HEK293T (cell line): Measurements from ENCODE around the gene RGS7.

Experiments
- BHLHE40 ChIP-seq: fragments of 450-650 bp; IDR thresholded peaks from 2 replicates; pipeline ENCODE4 v1.6.1; 2016; ENCODE audit warnings: mild to moderate bottlenecking, moderate library complexity, borderline replicate concordance
- CTBP1 ChIP-seq: fragments of 450-650 bp; IDR thresholded peaks from 2 replicates; pipeline ENCODE4 v1.6.1; 2016; ENCODE audit warnings: borderline replicate concordance
- ELF4 ChIP-seq: fragments of 450-650 bp; IDR thresholded peaks from 2 replicates; pipeline ENCODE4 v1.6.1; 2017; ENCODE audit warnings: antibody characterized with exemption
- FOXA1 ChIP-seq: fragments of 450-650 bp; IDR thresholded peaks from 2 replicates; pipeline ENCODE4 v1.6.1; 2016; ENCODE audit warnings: mild to moderate bottlenecking
- FOXM1 ChIP-seq: fragments of 450-650 bp; IDR thresholded peaks from 2 replicates; pipeline ENCODE4 v1.6.1; 2017; ENCODE audit warnings: mild to moderate bottlenecking, borderline replicate concordance
- HDGF ChIP-seq: fragments of 450-650 bp; IDR thresholded peaks from 2 replicates; pipeline ENCODE4 v1.6.1; 2017; ENCODE audit warnings: antibody characterized with exemption, borderline replicate concordance
- L3MBTL2 ChIP-seq: fragments of 450-650 bp; conservative IDR thresholded peaks from 2 replicates; pipeline ENCODE4 v1.6.1; 2016; ENCODE audit warnings: mild to moderate bottlenecking
- LEF1 ChIP-seq: fragments of 450-650 bp; IDR thresholded peaks from 2 replicates; pipeline ENCODE4 v1.6.1; 2017; ENCODE audit warnings: mild to moderate bottlenecking, borderline replicate concordance
- NFRKB ChIP-seq: fragments of 450-650 bp; IDR thresholded peaks from 2 replicates; pipeline ENCODE4 v1.6.1; 2016; ENCODE audit warnings: mild to moderate bottlenecking, moderate library complexity
- SP1 ChIP-seq: fragments of 450-650 bp; IDR thresholded peaks from 2 replicates; pipeline ENCODE4 v1.6.1; 2017
- SUZ12 ChIP-seq: fragments of 450-650 bp; IDR thresholded peaks from 2 replicates; pipeline ENCODE4 v1.6.1; 2016; ENCODE audit warnings: mild to moderate bottlenecking
- TARDBP ChIP-seq: fragments of 450-650 bp; IDR thresholded peaks from 2 replicates; pipeline ENCODE4 v1.6.1; 2016
- ZNF384 ChIP-seq: fragments of 450-650 bp; IDR thresholded peaks from 2 replicates; pipeline ENCODE4 v1.6.1; 2016
- TF ChIP-seq, protein P1 (sequence below): fragments of 450-650 bp; IDR thresholded peaks from 2 replicates; pipeline ENCODE4 v1.6.1; 2016

DNA sequence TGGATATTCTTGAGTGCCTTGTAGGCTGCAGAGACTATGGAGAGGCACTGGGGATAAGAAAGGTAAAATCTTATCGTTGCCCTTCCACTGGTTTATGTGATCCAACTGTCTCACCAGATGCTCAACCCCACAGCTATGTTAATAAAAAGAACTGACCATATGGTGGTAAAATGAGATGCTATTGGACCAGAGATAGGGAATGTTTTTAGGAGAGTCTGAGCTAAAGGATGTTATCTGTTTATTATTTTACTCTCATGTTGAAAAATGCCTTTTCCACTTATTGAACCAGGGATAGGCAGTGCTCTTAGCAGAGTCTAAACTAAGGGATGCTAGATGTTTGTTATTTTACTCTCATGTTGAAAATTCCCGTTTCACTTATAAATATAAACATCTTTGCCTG, 572.2 kb downstream of the RGS7 start:
- TF ChIP-seq SP1 (no peak), HDGF (no peak), LEF1 (no peak), BHLHE40 (no peak), SUZ12 (no peak), TARDBP (no peak), FOXM1 (no peak), ZNF384 (no peak), ELF4 (no peak), L3MBTL2 (no peak), FOXA1 (no peak), CTBP1 (no peak), NFRKB (no peak)
- TF ChIP-seq, protein P1, sequence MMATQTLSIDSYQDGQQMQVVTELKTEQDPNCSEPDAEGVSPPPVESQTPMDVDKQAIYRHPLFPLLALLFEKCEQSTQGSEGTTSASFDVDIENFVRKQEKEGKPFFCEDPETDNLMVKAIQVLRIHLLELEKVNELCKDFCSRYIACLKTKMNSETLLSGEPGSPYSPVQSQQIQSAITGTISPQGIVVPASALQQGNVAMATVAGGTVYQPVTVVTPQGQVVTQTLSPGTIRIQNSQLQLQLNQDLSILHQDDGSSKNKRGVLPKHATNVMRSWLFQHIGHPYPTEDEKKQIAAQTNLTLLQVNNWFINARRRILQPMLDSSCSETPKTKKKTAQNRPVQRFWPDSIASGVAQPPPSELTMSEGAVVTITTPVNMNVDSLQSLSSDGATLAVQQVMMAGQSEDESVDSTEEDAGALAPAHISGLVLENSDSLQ, result no peak
